Stimulated activated CD8-positive, alpha-beta memory T cell treated with anti-CD3 and anti-CD28 coated beads, Interleukin-7, amount 100 ng/mL, for 1 hour (primary cell): ENCODE measurements around the gene DCDC2C.

Experiments used
- DNase-seq, 2 donors: peaks; one replicate each; pipeline ENCODE4 v3.0.0-alpha.2; 2020; ENCODE audit warnings: low read depth in 2 of 2

Gene DCDC2C

DNA sequence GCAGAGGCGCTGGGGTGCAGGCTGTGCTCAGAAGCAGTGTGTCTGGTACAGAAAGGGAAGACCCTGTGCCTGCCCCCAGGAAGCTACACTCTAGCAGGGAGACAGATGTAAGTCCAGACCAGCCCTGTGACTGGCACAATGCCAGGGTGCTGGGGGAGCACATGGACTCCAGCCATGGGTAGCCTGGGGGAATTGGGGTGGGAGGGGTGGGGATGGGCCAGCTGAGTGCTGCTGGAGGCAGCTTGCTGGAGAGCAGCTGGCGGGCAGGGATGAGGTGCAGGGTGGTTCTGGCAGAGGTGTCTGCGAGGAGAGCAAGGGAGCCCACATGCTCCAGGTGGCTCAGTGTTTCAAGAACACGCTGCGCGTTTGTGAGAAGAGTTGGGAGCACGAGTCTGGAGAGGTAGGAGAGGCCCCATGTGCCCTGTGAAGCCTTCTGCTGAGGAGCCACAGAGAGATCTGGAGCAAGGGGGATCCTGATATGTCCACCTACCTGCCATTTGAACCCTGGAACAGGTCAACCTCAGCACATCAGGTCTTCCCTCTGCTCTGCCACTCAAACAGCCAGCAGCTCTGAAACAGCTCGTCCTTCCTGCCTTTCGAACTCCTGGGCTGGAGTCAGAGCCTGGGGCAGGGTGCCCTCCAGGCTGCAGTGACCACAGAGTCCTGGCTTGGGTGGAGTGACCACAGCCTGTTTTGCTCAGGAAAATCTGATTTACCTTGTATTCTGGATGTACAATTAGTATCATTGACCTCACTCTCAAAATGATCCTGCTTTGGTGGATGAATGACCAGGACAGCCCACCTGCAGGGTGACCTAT, 30.3 kb upstream of the DCDC2C start:
- no peak for DNase-seq

DNA sequence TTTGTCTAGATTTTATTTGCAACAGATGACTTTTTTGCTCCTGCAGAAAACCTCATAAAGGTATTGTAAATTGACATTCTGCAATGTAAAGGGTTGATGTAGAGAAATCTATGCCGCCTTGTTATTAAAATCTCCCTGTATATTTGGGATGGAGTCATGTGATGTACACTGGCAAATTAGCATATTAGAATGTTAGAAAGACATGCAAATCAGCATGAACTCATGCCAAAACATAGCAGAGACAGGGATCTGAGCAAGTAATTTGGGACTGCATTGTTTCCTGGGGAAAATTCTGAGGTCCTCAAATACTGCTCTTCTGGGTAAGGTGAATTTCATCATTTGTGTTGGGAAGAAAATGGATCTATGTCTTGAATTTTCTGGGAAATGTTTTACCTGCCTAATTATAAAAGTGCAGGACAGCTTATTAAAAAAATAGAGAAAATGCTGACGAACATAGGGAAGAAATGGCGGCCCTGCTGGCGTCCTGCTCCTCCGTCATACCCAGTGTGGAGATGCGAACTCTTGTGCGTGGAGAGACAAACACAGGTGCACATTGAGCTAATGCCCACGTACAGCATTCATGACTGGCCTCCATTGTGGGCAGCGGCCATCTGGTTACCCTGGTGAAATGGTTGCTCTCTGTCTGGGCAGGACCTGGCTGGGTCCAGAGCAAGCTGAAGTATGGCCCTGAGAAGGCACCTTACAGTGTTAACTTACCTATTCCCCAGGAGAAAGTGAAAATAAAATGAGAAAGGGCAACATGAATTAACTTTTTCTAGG, 29.1 kb upstream of the DCDC2C start:
- no peak for DNase-seq

DNA sequence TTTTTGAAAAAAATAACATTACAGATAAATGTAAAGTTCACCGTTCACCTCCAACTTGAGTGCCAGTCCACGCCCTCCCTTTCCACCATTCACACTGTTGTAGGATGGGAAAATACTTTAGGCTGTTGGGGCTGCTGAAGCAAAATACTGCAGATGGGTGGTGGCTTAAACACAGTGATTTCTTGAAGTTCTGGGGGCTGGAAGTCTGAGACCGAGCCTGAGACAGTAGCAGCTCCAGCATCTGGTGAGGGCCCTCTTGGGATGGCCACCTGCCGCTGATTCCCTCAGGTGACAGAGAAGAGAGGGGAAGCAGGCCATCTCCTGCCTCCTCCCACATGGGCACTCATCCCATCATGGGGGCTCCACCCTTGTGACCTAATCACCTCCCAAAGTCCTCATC, 27.7 kb upstream of the DCDC2C start:
- no peak for DNase-seq

DNA sequence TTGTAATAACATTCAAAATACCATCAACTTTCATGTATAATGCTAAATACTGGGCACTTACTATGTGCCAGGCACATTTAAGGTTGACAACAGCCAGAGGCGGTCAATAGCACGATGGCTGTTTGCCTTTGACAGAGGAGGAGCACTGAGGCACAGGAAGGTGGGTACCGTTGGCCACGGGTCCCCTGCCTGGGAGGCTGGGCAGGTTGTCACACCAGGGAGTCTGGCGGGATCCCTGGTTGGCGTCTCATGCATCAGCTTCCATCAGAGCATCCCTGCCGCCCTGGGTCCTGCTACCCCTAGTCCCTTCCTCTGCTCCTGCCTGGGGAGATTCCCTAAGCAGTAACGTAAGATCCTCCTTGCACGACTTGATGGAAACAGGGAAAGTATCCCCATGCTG, 25.9 kb upstream of the DCDC2C start:
- no peak for DNase-seq

DNA sequence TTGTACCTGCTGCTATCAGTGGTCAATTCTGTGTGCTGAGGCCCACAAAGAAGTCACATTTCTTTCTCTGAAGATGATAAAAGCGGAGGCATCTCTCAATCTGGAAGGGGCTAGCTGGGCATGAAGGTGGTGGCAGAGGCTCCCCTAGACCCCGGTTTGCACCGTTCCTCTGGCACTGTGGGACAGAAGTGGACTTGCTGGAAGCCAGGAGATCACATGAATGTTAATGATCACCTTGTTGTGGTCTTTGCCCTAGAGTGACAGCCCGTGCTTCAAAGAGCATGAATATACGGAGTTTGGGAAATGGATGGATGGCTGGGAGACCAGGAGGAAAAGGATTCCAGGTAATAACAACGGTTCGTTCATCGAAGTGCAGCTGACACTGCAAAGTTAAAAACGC, 25.2 kb upstream of the DCDC2C start:
- DNase-seq, result no peak

DNA sequence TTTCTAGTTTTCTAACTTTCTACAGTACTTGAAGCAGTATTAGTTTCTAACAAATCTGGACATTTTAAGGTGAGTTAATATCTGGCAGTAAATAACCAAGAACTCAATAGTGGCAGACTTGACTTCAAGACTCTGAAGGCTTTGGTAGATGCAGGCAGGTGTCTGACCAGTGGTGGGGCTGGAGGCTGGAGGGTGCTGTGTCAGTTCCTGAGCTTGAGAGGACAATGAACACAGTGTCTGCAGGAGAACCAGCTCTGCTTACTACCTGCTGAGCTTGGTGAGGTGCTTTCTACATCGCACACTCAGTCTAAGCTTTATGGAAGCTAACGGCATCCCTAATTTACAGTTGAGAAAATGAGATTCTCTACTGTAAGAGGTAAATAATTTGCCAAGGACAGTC, 24.2 kb upstream of the DCDC2C start:
- DNase-seq, result no peak

DNA sequence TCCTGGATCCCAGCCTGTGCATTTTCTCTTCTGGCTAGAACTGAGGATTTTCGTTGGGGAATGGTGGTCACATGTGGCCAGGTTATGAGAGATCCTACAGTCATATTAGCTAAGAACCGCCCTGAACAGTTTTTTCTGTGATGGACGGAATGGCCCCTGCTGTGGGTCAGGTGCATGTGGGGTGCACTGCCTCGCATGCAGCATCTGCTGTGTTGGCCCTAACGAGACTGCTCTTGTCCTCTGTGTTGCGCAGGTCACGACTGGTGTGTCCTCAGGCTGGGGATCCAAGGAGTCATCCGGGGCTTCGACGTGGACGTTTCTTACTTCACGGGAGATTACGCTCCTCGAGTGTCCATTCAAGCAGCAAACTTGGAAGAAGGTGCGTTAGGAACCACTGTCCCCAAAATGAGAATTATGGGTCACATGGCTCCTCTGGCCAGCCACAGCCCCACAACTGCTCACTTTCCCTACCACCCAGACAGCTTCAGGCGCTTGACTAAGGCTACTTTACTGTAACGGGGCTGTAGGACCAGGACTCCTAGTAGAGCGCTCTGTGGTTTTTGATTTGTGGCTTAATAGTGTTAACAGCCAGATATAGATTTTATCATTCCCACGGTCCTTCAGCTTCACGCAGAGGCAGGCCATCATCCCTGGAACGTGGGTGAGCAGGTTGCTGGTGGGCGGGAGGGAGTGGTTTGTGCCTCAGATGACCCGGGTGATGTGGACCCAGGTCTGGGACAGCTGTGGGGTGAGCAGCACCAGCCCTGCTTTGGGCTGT, 23.6 kb upstream of the DCDC2C start:
- no peak for DNase-seq

DNA sequence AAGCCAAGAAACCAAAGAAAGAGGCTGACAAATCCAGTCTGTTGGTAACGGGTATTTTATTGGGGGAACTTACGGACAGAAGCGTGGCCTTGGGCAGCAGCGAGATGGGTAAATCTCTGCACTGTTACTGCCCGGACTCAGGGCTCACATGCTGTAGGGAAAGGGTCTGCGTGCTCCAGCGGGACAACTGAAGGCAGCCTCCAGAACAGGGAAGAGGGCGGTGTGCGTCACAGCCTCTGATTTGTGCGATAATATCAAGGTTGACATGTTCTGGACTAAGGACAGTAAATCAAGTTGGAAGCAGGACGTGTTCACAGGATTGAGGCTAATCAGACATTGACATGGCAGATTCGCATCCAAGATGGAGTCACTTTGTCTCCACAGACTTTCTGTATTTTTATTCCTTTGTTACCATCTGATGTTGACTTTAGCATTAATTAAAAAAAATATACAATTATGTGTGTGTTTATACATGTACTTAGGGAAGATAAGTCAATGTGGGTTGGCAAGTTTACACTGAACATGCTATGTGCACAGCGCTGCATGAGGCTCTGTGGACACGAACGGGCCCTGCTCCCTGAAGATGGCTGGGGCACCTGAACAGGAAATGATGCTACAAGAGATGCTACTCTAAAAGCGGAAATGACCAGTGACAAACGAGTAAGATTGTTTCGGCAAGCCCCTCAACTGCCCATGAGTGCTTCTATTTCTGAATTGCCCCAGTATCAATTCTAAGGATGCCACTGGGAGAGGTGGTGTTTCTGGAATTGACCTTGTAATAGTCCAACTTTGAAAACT, 22.6 kb upstream of the DCDC2C start:
- no peak for DNase-seq

DNA sequence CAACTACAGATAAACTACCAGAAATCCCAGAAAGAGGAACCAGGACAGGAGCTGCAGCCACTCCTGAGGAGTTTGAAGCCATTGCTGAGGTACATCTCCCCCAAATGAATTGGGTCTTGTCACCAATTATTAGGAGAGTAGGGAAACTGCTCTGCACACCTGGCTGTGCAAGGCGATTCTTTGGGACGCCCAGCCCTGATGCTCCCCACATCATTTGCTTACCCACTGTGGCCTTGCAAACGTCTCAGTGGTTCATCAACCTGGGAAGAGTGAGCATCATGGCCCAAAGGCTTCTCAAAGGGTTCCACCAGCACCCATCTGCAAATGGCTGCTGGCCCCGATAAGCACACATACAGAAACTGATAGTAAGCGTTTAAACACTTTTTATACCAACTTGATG, 21.8 kb upstream of the DCDC2C start:
- DNase-seq, result no peak

DNA sequence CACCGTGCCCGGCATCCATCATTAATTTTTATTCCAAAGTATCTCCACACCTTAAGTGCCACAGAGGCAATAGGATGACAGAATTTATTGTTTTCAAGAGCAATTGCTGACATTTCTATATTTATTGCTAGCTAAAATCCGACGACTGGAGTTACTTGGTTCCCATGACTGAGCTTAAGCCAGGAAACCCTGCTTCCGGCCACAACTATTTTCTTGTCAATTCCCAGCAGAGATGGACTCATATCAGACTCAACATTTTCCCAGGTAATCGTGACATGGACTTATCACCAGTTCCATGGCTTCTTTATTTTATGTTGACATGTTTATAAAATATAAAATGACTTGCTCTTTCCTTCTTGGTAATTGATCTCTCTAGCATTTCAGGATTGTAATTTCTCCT, 20.6 kb upstream of the DCDC2C start:
- DNase-seq, result no peak

DNA sequence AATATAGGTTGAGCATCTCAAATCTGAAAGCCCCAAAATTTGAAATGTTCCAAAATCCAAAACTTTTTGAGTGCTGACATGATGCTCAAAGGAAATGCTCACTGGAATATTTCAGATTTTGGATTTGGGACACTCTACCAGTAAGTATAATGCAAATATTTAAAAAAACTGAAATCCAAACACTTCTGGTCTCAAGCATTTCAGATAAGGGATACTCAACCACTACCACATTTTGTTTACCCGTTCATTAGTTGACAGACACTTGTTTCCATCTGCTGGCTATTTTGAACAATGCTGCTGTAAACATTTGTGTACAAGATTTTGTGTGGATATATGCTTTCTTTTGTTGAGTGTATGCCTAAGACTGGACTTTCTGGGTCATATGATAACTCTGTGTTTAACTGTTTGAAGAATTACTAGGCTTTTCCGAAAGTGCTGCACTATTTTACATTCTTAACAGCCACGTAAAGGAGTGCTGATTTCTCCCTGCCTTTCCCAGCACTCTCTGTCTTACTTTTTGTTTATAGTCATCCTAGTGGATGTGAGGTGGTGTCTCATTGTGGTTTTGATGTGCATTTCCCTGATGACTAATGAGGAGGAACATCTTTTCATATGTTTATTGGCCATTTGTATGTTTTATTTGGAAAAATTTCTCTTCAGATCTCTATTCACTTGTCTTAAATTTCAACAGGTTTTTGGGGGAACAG, 19.5 kb upstream of the DCDC2C start:
- no peak for DNase-seq

DNA sequence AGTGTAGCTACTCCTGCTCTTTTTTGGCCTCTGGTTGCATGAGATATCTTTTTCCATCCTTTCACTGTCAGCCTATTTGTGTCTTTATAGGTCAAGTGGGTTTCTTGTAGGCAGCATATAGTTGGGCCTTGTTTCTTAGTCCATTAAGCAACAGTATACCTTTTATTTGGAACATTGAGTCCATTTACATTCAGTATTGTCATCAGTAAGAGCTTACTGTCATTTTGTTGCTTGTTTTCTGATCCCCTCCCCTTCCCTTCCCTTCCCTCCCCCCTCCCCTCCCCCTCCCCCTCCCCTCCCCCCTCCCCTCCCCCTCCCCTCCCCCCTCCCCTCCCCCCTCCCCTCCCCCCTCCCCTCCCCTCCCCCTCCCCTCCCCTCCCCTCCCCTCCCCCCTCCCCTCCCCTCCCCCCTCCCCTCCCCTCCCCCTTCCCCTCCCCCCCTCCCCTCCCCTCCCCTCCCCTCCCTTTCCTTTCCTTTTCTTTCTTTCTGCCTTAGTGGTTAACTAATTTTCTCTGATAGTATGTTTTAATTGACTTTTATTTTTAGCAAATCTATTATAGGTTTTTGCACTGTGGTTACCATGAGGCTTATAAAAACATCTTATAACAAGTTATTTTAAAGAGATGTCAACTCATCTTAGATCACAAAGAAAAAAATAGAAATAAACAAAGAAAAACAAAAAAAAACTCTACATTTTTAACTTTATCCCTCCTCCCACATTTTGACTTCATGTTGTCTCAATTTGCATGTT, 13.2 kb upstream of the DCDC2C start:
- DNase-seq, result no peak

DNA sequence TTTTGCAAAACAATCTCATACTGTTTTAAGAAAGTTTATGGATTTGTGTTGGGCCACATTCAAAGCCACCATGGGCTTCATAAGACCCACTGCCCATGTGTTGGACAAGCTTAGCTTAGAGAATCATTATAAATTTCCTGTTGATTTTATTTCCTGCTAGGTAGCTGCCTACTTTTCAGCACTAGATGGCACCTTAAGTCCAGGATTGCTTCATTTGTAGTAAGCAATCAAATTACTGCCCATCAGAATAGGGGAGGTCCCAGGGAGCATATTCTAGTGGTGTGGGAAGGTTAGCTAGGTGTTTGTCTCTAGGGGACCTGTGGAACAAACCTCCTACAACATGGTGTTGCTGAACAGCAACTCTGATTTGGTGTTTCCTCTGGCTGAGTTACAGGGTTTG, 11.0 kb upstream of the DCDC2C start:
- DNase-seq, result no peak

DNA sequence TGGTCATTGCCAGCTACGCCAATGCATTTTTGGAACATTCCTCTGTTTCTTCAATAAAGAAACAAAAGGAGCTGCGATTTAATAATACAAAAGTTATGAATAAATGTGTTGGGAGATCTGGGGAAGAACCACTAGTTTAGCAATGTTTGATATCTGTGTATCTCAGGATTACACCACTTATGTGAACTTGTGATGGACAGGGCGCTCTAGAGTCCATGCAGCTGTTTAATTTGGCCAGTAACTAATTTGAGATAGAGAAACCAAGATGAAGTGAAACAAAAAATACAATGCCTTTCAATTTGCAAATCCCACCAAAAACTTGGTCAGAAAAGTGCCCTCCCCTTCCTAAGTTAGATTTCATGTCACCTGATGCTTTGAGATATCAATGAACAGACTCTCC, 6.8 kb upstream of the DCDC2C start:
- no peak for DNase-seq

DNA sequence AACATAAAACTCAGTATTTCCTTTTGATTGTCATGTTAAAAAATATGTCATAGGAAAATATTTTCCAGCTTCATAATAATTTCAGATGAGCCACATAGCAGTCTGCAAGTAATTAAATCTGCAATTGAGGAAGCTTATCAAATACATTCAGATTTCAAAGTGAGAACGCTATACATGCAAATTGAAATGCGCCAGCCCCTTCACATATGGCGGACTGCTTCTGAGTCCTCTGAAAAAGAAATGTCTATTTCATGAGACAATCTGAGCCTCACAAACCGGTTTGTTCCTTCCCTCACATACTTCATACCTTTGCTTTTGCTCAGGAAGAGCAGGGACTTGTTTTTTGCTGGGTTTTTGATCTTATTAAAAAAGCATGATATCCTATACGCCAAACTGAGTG, 2.3 kb upstream of the DCDC2C start:
- DNase-seq, result no peak

DNA sequence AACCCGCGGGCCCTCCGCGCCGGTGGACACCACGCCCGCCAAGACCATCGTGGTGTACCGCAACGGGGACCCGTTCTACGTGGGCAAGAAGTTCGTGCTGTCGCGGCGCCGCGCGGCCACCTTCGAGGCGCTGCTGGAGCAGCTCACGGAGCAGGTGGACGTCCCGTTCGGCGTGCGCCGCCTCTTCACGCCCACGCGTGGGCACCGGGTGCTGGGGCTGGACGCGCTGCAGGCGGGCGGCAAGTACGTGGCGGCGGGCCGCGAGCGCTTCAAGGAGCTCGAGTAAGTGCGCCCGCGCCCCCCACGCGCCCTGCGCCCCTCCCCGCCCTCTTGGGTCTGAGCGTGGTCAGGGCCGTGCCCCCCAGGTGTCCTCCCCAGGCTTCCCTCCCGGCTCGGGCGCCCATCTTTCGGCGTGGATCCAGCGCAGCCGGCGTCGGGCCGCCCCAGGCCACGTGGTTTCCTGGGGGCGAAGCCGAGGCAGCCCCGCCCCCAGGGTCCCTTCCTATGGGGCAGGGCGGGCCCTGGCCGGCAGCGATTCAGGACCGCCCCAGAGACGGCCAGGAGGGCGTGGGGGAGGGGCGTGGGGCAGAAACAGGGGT, 481 bp downstream of the DCDC2C start:
- DNase-seq, result no peak

DNA sequence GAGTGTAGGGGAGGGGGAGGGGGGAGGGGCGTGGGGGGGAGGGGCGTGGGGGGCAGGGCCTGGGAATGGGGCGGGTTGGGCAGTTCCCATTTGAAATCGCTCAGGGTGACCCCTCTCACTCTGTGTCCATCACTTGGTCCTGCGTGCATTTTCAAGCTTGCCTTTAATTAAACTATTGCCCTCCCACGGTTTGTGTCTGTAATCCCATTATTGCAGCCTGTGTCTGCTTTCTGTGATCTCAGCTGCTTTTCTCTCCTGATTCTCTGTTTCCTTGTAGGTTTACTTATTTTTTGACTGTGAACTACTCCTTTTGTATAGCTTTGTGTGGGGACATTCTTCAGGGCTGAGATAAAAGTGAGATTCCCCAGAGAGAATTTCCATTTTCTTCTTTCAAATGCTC, 1.3 kb downstream of the DCDC2C start:
- DNase-seq, result no peak

DNA sequence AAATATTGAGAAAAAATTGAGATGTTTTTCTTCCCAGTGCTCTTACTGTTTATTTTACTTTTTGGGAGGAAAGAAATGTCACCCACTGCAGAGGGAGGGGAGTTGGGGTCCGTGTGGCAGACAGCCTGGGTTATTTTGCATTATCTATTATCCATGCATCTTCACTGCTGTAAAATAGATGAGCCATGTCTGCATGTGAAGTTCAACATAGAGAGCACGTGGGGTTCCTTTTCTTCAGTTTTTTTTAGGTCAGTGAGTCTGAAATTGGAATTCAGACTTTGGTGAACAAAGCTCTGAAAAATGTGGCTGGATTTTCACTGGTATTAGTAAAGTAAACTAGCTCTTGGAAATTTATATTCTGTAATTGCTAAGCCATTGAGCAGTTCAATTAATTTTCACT, 2.4 kb downstream of the DCDC2C start:
- no peak for DNase-seq

DNA sequence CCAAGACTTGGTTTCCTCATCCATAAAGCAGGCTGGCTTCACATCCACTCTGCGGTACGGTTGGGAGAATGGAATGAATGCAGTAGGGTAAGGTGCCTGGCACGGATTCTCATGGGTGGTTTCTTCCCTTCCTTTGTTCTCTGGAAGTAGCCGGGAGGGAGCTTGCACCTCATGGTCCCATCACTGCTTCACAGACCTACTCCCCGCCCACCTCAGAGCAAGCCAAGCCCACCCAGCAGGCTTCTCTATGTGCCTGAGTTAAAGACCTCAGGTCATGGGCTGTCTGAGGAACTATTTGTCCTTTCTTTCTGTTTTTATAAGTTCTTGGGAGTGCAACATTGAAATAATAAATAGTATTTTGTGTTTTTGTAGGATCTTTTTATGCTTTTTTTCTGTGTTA, 3.5 kb downstream of the DCDC2C start:
- DNase-seq, result no peak

DNA sequence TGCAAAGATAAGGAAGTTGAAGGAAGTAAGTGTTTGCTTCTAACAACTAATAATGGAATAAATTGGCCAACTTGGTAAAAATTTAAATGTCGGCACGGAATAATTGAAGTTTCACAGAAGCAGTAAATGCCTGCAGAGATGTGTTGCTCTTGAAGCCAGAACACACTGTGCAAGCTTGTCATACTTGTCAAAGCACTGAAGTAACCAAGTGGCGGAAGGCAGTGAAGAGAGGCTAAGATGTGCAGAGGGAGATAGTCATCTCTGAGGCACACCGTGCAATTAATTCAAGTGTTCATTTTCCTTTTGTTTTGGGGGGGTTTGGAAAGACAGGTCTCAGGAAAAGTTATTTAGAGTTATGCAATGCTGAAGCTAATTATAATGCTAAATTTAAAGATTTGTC, 5.2 kb downstream of the DCDC2C start:
- no peak for DNase-seq
